HG03378 (cell line): ENCODE measurements around the gene CXCL17.
A peak's percentile ranks its signal among the peaks of the same experiment; 100 is the strongest.
"Not testable (repeated sequence)": the region's sequence is repeated elsewhere in the genome, so short reads cannot be mapped to it uniquely, and the experiment has no call there.

Experiments used
- ATAC-seq: cut with Tn5 transposase; IDR thresholded peaks from one replicate; pipeline ENCODE4 v1.9.1; 2021; ENCODE audit warnings: mild to moderate bottlenecking, moderate library complexity; ENCODE audit not compliant: unreplicated experiment

Gene CXCL17

DNA sequence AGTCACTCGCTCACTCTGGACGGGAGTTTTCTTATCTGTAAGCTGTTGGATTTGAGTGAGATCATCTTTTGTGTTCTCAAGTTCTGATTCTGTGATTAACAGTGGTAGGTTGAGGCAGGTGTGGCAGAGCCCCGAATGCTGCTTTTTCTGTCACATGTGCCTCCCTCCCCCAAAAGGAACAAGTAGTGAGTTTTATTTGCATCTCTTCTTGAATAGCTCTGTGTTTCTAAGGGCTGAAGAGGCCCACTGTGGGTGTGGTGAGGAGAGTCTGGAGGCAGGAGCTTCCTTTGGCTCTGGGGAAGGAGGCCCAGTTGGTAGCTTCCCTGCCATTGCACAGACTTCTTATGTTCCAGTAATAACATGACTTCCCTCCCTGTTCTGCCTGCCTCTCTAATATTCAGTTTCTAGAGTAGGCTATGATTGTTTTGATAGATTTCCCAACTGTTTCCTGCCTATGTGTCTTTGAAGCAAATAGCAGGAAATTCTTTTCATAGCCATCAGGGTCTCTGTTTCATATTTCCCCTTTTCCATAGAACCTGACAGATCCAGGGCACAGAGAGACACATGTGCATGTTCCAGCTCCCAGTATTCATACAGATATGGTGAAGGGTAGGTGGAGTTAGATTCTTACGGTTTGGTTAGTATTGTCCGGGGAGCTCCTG, 23.9 kb upstream of the CXCL17 start:
- ATAC-seq: no peak

DNA sequence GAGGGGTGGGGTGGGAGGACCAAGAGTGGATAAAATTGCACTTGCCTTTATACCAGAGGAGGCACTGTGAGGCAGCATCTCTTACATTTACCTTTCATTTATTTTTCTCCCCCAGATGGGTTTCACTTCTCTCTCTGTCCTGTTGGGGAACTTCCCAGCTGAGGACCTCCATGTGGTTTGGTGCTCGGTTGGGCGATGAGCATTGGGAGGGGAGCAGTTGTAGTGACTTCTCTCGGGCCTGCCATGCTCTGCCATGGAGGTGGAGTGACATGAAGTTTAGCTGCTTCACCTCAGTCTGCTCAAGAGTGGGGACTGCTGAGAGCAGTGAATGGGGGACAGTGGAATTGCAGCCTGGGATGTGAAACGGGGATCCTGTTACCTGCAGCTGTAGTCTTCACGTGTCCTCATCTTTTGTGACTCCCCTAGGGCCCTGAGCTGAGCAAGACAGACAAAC, 23.1 kb upstream of the CXCL17 start:
- ATAC-seq: peak; percentile 81

- ATAC-seq: no peak
These were observed 19.1 kb upstream of the CXCL17 start for GRCh38 chr19:42461700-42462324.

GRCh38 chr19:42461231-42461630, 18.5 kb upstream of the CXCL17 start:
- not testable (repeated sequence) for ATAC-seq

DNA sequence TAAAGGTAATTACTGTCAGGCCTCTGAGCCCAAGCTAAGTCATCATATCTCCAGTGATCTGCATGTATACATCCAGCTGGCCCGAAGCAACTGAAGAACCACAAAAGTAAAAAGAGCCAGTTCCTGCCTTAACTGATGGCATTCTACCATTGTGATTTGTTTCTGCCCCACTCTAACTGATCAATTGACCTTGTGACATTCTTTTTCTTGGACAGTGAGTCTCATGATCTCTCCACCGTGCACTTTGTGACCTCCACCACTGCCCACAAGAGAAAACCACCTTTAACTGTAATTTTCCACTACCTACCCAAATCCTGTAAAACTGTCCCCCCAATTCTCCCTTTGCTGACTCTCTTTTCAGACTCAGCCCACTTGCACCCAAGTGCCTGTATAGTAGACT, 17.2 kb upstream of the CXCL17 start:
- no peak for ATAC-seq

DNA sequence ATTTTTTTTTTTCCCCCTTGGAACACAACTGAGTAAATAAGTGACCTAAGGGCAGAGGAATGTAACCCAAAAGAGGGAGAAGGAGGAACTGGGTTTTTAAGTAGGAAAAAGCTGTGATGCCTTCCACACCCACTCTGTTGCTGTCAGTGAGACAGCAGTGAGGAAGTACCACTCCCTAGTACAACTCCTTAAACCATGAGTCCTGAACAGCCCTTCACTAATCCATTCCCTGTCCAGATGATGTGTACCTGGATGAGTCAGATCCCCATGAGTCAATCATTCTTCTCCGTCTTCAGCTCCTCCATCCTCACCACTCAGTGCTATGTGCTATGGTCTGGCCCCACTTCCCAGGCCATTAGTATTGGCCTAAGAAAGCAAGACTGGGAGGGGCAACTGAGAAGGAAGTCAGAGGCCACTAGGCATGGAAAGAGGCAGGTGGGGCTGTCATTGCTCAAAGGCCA, 12.9 kb upstream of the CXCL17 start:
- ATAC-seq: no peak

DNA sequence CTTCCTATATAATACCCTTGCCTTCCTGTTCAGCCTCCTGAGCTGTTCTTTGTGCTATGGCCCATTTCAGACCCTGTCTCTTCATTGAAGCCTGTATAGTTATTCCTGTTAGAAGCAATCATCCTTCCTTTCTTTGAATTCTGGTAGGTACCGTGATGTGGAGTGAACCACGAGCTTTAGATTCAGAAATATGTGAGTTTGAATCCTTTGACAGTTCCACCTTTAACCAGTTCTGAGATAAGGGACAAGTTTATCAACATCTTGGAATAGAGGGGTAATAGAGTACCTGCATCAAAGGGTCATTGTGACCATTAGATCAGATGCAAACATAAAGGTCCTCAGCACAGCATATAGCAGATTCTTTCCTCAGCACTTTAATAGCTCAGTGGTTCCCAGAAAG, 12.3 kb upstream of the CXCL17 start:
- no peak for ATAC-seq

- ATAC-seq: no peak
These were observed 9.8 kb upstream of the CXCL17 start for GRCh38 chr19:42452590-42452989.

DNA sequence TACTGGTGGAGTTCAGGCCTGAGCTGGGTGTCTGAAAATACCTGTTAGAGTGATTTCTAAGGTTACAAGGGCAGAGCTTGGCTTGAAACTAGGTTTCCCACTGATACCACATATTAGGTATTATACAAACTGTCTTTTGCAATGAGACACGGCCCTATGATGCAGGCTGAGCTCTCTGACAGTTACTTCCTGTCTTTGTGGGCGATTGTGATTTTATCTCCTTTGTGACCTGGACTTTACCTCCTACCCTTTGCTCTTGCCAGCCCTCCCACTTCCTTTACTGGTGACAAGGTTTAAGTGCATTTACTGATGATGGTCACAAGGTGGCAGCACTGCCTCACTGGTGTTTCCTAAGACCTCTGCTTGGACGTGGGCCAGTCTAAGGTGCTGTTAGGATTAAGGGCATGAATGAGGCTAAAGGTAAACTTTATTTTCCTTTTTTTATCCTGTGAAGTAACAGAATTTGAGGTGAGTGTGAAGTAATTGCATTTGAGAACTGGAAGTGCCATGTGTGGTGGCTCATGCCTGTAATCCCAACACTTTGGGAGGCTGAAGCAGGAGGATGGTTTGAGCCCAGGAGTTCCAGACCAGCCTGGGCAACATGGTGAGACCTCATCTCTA, 7.7 kb upstream of the CXCL17 start:
- ATAC-seq: peak; percentile 78

DNA sequence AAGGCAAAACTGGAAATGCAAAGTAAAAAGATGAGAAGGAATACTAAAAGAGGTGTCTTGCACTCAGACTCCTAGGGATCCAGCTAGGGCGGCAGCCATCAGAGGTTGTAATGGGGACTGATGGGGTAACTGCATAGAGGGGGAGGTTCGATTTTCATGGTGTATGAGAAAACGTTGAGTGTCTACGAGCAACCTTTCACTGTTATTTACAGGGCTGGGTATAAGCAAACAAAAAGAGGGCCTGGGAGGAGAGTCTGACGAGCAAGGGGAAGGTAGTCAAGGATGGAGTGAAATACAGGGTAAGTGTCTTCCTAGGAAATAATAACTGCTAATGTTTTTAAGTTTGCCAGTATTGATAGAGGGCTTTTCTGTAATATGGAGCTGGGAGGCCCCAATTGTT, 5.6 kb upstream of the CXCL17 start:
- ATAC-seq: not testable (repeated sequence)

- no peak for ATAC-seq
These were observed 3.2 kb upstream of the CXCL17 start for GRCh38 chr19:42445948-42446347.

DNA sequence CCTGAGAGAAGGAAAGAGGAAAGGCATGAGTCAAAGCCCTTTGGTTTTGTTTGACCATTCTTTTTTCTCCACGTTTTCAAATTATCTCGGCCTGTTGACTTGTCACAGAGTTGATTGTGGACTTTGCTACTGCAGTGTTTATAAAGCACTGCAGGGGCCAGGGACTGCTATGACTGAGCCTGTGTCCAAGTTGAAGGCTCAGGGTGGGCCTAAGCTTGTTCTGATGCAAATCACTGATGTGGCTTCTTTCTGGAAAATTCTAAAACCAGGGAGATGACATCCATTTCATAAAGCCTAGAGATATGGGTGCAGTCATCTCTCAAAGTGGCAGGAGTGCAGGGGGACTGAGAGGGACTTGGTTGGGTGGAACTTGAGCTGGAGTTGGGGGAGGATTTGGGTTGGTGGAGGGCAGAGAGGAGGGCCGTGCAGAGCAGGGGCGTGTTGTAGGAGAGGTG, 1.2 kb upstream of the CXCL17 start:
- no peak for ATAC-seq

DNA sequence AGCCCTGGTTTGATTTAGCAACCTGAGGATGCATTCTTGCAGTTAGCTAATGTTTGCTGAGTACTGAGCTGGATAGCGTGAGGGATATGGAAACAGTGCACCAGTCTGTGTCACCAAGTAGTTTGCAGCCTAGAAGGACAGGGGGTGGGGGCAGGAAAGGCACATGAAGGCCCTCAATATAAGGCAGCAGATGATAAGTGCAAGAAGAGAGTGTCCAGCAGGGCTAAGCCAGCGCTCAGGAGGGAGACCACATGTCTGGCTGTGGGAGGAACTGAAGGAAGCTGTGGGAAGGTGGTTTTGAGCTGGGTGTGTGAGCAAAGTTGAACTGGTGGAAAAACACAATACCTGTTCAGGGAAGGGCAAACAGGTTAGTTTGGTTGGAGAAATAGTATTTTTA, 1.7 kb downstream of the CXCL17 start:
- no peak for ATAC-seq

DNA sequence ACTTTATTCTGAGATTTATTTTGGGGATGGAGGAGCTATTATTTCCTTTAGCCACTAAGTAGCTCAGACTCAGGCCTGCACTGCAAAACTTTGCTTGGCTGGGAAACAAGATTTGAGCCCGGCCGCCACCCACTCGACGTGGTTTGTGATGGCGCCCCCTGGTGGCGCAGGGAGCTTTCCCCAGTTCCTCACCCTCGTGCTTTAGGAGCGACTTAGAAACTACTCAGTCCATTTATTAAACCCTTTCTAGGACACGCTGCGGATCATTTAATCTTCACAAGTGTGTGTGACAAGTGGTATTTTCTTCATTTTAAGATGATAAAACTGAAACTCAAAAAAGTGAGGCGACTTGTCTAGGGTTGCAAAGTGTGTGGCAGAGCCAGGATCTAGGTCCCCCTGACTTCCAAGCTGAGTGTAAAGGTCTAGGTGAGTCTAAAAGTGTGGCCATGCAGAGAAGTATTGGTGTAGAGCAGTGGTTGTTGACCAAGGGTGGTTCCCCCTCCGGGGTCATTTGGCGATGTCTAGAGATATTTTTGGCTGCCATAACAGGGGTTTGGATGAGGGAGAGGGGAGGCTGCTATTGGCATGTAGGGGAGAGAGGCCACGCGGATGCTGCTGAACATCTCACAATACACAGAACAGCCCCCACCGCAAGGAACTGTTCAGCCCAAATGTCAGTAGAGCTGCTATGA, 2.2 kb downstream of the CXCL17 start:
- ATAC-seq: no peak

- no peak for ATAC-seq
These were observed 6.7 kb downstream of the CXCL17 start for GRCh38 chr19:42436006-42436405.

DNA sequence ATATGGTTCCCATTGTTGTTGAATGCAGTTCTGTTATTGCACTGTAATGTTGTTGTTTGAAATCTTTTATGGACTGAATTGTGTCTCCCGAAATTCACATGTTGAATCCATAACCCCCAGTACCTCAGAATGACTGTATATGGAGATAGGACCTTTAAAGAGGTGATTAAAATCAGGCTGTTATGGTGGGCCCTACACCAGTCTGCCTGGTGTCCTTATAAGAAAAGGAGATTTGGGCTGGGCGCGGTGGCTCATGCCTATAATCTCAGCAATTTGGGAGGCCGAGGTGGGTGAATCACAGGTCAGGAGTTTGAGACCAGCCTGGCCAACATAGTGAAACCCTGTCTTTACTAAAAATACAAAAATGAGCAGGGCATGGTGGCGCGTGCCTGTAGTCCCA, 7.4 kb downstream of the CXCL17 start:
- no peak for ATAC-seq

- no peak for ATAC-seq
These were observed 9.1 kb downstream of the CXCL17 start for GRCh38 chr19:42433503-42434260.

DNA sequence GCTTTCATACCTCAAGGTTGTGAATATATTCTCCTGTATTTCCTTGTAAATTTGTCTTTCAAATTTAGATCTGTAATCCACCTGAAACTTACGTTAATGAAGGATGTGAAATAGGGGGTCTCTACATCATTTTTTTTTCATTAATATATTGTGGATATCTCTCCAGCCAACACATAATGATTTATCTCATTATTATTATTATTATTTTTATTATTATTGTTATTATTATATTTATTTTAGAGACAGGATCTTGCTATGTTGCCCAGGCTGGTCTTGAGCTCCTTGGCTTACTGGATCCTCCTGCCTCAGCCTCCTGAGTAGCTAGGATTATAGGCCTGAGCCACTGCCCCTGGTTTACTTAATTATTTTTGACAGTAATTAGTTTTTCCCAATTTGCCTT, 11.3 kb downstream of the CXCL17 start:
- ATAC-seq: no peak

DNA sequence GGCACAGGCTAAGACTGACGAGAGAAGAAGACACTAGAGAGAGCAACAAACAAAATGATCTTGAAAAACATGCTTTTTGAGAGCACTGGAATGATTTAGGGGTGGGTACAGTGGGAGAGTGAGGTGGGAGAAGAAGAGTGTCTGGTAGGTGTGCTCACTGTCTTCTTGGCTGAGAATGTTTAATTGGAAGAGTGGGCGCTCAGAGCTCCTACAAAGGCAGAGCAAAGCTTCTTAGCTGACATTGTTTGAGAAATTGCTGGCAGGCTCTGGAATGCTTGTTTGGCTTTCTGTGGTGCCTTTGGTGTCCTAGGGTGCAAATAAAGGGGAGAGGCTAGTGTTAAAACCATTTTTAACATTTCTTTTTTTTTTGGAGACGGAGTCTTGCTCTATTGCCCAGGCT, 14.1 kb downstream of the CXCL17 start:
- no peak for ATAC-seq

DNA sequence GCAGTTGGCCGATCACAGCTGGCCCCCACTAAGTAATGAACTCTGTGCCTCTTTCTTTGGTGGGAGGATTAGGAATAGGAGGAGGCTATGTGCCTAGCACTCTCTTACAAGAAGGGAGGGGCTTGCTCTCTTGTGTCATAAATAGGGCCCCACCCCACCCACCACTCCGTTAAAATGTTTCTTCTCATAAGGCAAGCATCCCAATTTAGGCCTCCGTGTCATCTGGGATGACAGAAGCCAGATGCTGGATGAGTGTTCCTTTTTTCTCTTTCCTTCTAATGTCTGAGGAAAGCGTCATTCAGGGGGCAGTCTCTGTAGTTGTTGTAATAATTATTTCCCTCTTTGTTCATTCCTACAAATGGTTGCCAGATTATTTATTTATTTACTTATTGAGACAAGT, 15.4 kb downstream of the CXCL17 start, which contains the start of gene LIPE:
Gene LIPE (minus strand): TSS at position 76 of the 400 bp plus-strand sequence. CDS start 239 bp downstream, outside the sequence.
- no peak for ATAC-seq

GRCh38 chr19:42426643-42427042, 16.1 kb downstream of the CXCL17 start:
- ATAC-seq: no peak
